DMS53 treated with DMSO at 0.1 percent for 48 hours (cell line): Measurements from ENCODE around the gene SDK1.
"Not testable (repeated sequence)": the region's sequence is repeated elsewhere in the genome, so short reads cannot be mapped to it uniquely, and the experiment has no call there.

Experiments used
- DNase-seq: peaks from one replicate; lab custom pipeline; 2025; ENCODE audit not compliant: unreplicated experiment; lab: John Stamatoyannopoulos, UW

Gene SDK1

GRCh38 chr7:3910054-3910453 lies 609.0 kb downstream of the SDK1 start:
- no peak for DNase-seq

DNA sequence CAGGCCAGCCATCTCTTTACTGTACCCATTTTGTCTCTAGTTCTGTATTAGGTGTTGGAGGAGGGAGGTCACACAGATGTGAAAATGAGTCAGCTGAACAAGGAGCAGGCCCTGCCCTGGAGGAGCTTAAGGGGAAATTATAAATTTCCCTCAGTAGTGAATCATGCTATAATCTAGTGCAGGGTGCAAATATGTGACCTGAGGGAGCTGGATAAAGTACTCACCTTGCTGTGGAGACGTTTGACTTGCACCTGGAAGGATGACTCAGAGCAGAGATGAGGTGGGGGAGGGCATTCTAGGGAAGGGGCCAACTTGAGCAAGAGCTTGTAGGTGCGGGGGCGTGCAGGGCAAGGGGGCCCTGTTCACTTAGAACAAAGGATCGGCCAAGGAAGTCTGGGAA lies 610.6 kb downstream of the SDK1 start:
- no peak for DNase-seq

DNA sequence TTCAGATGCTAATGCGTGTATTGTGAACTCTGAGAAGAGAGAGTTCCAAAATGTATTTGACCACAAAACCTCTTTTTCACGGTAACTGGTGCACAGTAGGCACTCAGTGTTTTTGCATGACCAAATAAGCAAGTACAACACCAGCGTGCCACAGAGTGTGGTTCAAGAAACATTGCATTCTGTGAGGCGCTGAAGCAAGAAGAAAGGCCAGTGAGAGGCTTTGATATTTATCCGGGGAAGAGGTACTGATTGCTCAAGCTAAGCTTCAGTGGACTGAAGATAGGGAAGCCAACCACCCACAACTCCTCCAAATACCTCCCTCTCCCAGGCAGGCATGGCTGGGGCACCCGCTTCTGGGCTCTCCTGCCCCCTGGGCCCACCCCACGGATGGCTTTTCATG lies 611.2 kb downstream of the SDK1 start:
- no peak for DNase-seq

DNA sequence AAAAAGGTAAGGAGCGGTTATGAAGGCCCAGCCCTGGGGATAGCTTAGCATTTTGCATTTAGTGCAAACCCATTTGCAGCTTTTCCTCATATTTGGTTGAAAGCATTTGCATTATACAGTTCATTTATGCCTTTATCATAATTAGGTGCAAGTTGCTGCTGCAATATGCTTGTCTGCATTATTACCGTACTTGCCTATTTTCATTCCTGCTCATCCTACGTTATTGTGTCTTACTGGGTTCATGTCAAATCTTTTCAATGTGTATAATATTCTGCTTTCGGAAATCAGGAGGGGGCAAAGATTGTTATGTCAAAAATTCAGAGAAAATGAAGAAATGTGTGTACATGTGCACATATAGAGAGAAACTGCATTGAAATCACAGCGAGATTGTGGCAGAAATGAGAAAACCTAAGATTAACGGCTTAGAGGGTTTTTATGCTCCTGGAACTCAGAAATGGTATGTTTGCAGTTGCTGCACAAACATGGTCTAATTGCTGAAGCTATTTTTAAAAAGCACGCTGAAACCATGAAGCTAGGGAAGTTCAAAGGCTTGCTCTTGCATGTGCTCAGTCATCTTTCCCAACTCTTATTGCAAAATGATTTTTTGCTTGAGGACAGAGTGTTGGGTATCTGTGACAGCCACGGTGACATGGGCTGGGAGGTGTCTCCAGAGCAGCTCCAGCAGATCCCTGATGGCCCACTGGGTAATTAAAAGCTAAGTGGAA lies 613.2 kb downstream of the SDK1 start:
- DNase-seq: no peak

GRCh38 chr7:3915337-3915878 lies 614.4 kb downstream of the SDK1 start:
- no peak for DNase-seq

DNA sequence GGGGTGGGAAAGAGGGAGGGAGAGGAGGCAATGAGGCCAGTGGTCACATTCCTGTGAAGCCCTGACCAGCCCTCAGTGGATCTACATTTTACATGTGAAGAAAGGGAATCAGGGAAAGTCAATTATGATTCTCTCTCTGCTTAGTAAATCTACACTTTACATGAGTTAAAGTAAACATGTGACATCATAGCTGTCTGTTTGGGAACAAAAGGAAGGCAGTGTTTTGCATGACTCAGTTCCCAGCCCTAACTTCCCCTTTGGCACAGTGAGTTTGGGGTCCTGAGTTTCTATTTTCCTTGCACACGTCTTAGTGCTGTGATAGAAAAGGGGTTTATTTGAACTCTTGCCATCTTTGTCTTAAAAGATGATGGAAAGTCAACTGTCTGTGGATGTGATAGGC lies 615.1 kb downstream of the SDK1 start:
- peak; percentile 8 for DNase-seq

DNA sequence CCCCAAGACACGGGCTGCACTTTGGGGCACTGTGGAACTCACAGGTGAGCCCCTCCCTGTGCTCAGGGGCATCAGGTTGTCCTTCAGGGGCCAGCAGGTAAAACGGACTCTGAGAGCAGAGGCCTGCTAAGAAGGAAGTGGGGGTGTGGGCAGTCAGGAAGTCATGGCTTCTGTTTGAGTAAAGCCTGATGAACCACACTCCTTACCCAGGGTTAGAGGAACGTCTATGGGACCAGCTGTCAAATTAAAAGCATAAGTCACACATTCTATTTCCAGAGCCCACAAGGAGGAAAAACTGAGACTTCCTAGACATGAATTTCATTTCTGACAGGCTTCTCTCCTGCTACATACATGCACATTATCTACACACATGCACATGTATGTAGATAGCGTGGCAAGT lies 616.4 kb downstream of the SDK1 start:
- no peak for DNase-seq

GRCh38 chr7:3918576-3918975 lies 617.5 kb downstream of the SDK1 start:
- no peak for DNase-seq

DNA sequence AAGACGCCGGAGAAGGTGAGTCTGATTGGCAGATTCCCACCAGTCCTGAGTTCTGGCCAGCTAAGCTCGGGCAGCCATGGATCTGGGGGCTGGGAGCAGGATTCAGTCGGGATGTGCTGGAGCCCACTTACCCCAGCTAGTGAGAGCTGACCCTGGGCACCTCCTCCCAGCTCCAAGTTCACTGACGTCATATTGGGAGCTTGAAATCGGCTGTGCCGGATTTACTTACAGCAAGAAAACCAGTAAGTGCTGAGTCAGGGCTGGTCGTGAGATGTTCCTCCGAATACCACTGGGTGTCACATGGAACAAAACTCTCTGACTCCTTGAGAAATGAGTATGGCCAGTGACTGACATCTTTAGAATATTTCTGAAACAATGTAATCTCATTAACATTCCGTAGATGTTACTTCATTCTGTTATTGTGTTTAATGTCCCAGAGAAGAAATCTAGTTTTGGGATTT lies 621.2 kb downstream of the SDK1 start:
- DNase-seq: no peak

- no peak for DNase-seq
Measured at GRCh38 chr7:3923307-3923918, 622.4 kb downstream of the SDK1 start.

- DNase-seq: no peak
Measured at GRCh38 chr7:3924277-3924676, 623.2 kb downstream of the SDK1 start.

- no peak for DNase-seq
Measured at GRCh38 chr7:3927446-3928110, 626.5 kb downstream of the SDK1 start.

- DNase-seq: no peak
Measured at GRCh38 chr7:3928727-3929515, 627.9 kb downstream of the SDK1 start.

GRCh38 chr7:3931843-3932242 lies 630.8 kb downstream of the SDK1 start:
- no peak for DNase-seq

GRCh38 chr7:3937146-3937545 lies 636.1 kb downstream of the SDK1 start:
- no peak for DNase-seq

GRCh38 chr7:3937605-3938004 lies 636.6 kb downstream of the SDK1 start:
- no peak for DNase-seq

GRCh38 chr7:3941706-3942105 lies 640.7 kb downstream of the SDK1 start:
- not testable (repeated sequence) for DNase-seq

DNA sequence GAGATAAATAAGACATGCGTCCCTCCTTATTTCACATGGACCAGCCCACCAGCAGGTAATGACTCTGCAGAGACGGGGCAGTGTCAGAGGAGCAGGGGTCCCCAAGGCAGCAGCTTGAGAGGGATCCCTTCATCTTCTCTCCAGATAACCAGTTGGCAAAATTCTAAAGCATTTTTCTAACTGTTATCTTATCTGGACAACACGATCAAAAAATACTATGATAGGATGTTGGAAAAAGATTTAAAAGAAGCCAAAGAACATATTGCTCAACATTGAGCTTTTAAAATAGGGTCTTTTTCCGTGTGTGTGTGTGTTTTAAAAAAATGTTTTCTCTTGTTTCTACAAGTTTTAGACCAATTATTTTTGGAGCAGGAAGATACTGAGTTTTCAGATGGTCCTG lies 641.2 kb downstream of the SDK1 start:
- no peak for DNase-seq

DNA sequence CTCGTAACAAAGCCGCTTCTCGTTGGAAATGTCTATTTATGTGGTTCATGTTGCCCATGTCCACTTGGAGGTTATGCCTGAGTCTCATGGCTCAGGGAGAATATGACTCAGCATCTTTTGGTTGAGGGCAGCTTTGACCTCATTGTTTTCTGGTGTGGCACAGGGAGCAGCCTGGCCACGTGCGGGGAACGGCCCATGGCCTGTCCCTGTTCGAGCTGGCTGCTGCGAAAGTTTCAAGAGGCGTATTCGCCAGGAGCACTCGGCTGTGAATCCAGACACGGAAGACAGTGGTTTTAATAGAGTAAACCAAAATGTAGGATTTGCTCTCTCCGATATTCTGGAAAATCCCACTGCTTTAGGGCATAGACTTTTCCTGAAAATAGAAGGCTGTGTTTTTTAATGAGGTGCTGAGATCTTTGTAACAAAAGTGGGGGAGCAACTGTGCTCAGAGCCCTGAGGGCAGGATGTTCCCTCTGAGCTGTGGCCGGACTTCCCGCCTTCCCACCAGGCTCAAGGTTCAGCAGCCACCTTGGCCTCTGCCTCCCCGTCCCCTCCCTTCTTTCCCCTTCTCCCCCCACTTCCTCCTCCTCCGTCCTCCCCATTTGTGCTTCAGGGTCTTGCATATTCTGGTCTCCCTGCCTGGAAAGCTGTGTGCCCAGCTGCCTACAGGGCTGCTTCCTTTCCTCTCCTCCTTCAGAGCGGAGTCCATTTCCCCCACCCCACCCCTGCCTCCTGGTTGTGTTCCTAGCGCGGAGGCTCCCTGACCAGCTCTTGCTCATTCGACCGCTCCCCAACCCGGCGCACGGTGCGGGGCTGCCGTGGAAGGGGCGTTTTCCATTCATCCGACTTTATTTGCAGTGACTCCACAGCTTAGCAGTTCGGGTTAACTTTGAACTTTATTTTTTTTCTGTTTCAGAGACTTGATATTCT lies 642.0 kb downstream of the SDK1 start:
- peak; percentile 22 for DNase-seq
